Mesothelial cell of epicardium (in vitro differentiated cells): ENCODE measurements around the gene ZNF76. TPM values are rescaled to one million over a fixed set of nuclear protein-coding genes. Genes with fewer than 3 reads are reported as not detected.

Source experiments
- DNase-seq, 2 experiments: peaks; one replicate each; pipeline ENCODE4 v3.0.0; 2021; ENCODE audit warnings: low spot score in 2 of 2; ENCODE audit not compliant: unreplicated experiment in 2 of 2
- H3K27ac Mint-ChIP-seq: 2 replicates; pipeline ENCODE4 v1.8.0; 2021; ENCODE audit warnings: mixed read lengths
- H3K27me3 Mint-ChIP-seq: 2 replicates; pipeline ENCODE4 v1.8.0; 2021; ENCODE audit warnings: low read depth, mixed read lengths
- H3K36me3 Mint-ChIP-seq: 2 replicates; pipeline ENCODE4 v1.8.0; 2021; ENCODE audit warnings: mixed read lengths
- H3K4me1 Mint-ChIP-seq: 2 replicates; pipeline ENCODE4 v1.8.0; 2021; ENCODE audit warnings: mixed read lengths
- H3K4me3 Mint-ChIP-seq: 2 replicates; pipeline ENCODE4 v1.8.0; 2021; ENCODE audit warnings: mild to moderate bottlenecking, moderate library complexity, mixed read lengths
- H3K9me3 Mint-ChIP-seq: 2 replicates; pipeline ENCODE4 v1.8.0; 2021; ENCODE audit warnings: mixed read lengths
- total RNA-seq: library from RNA; stranded (reverse); gene quantifications from 3 replicates; pipeline ENCODE4 v1.2.1, GENCODE V29; 2021
- TF ChIP-seq, protein P1 (sequence below): fragments of 200-600 bp; sonication (generic); IDR thresholded peaks from one replicate; pipeline ENCODE4 v1.5.0; 2021; ENCODE audit warnings: antibody characterized with exemption; ENCODE audit not compliant: unreplicated experiment

ZNF76 gene
- total RNA-seq, 1 donor from 2014 or later = 58.3 TPM

DNA sequence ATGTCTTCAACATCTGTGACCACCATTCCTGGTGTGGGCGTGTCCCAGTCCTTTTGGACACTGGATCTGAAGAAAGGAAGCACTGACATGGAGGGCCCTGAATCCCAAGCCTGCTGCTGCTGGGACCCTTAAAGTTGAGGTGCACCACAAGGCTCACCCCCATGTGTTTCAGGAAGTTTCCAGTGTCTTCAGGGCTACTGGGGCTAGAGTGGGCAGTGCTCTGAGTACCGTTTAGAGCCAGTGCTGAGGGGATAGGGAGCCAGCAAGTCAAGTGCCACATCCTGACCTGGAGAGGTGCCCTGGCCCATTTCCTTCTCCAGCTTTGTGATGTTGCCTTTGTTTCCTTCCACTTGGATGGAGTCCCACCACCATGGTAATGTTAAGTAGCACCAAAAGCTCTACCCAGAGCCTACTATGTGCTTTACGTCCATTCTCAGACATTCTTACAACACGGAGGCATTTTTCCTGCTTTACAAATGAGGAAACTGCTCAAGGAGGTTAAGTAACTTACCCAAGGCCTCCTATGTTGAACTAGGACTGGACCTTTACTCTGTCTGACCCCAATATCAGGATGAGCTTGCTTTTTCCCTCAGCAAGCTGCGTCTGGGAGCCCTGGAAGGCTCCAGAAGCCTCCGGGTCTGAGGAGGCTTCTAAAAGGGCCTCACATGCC lies 37.5 kb downstream of the ZNF76 start:
- DNase-seq = no peak
- Mint-ChIP-seq H3K27ac (peak overlapping the region; percentile 43), H3K4me1 (peaks cover 3% of the 10 kb centered on the region), H3K27me3 (no peaks in the 10 kb centered on the region), H3K9me3 (no peaks in the 10 kb centered on the region), H3K4me3 (peak overlapping the region; percentile 57), H3K36me3 (peaks cover 6% of the 10 kb centered on the region)
- TF ChIP-seq, protein P1, sequence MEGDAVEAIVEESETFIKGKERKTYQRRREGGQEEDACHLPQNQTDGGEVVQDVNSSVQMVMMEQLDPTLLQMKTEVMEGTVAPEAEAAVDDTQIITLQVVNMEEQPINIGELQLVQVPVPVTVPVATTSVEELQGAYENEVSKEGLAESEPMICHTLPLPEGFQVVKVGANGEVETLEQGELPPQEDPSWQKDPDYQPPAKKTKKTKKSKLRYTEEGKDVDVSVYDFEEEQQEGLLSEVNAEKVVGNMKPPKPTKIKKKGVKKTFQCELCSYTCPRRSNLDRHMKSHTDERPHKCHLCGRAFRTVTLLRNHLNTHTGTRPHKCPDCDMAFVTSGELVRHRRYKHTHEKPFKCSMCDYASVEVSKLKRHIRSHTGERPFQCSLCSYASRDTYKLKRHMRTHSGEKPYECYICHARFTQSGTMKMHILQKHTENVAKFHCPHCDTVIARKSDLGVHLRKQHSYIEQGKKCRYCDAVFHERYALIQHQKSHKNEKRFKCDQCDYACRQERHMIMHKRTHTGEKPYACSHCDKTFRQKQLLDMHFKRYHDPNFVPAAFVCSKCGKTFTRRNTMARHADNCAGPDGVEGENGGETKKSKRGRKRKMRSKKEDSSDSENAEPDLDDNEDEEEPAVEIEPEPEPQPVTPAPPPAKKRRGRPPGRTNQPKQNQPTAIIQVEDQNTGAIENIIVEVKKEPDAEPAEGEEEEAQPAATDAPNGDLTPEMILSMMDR = no peak

DNA sequence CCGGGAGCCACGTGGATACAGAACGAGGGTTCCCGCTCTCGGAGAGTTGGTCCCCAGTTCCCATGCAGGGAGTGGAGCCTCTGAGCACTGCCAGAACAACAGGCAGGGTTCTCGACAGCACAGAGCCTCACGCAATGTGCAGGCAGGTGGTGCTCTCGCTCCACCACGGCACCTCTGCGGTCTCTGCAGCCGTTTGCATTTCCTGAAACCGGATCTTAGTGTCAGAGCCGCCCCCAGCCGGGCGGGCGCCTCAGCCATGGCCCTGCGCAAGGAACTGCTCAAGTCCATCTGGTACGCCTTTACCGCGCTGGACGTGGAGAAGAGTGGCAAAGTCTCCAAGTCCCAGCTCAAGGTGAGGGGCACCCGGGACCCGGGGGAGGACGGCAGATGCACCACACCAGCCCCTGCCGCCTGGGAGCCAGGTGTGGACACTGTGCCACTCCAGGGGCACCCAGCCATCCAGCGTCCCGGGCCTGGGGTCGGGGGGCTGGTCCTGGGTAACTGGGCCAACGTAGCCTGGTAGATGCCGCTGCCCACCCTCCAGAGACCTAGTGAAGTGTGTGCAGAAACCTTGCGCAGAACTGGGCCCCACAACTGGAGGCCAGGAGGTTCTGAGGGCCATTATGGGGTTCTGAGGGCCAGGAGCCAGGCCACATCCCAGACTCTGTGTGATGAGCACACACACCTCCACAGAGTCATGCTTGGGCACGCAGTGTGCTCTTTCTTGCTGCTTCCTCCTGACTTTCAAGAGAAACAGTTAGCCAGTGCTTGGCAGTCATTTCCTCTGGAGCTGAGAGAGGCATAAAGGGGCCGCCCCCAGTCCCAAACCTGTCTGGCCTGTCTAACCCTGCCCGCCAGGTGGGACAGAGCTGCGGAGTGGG lies 38.3 kb downstream of the ZNF76 start, which contains the start of gene DEF6:
Gene DEF6 (plus strand): TSS at position 218 of the 881 bp plus-strand sequence. CDS start 39 bp downstream, at position 257.
- H3K27me3 Mint-ChIP-seq = no peaks in the 10 kb centered on the region
- peaks cover 4% of the 10 kb centered on the region for H3K4me1 Mint-ChIP-seq
- H3K36me3 Mint-ChIP-seq = peaks cover 6% of the 10 kb centered on the region
- TF ChIP-seq, protein P1 = peak; percentile 50
- peak; percentile 62 to 83 for DNase-seq
- peak within 1 kb of the TSS; percentile 43 for H3K27ac Mint-ChIP-seq
- no peaks in the 10 kb centered on the region for H3K9me3 Mint-ChIP-seq
- peak within 1 kb of the TSS; percentile 57 for H3K4me3 Mint-ChIP-seq

DNA sequence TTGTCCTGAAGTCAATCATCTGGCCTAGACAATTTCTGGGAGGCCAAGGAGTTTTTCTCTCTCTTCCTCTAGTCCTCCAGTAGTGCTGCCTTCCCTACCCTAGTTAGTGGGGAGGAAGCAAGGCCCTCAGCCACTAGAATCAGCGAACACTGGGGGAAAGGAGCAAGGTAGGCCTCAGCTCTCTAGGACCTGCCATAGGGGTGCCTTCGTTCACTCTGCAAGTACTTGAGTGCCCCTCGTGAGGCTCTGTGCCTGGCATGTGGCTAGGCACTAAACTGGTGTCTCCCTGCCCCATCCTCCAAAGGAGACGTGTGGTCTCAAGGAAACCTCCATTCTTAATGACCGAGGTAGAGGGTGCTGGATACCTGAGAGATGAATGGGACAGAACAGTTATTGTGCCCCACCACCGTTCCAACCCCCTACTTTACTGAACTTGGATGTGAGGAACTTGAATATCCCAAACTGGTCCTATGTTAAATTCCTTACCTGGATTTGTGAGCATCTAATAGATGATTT lies 39.1 kb downstream of the ZNF76 start:
- no peak overlapping the region for H3K27ac Mint-ChIP-seq
- DNase-seq = no peak
- H3K4me3 Mint-ChIP-seq = no peak overlapping the region
- H3K27me3 Mint-ChIP-seq = no peaks in the 10 kb centered on the region
- peaks cover 4% of the 10 kb centered on the region for H3K36me3 Mint-ChIP-seq
- TF ChIP-seq, protein P1 = no peak
- no peaks in the 10 kb centered on the region for H3K9me3 Mint-ChIP-seq
- peaks cover 10% of the 10 kb centered on the region for H3K4me1 Mint-ChIP-seq

DNA sequence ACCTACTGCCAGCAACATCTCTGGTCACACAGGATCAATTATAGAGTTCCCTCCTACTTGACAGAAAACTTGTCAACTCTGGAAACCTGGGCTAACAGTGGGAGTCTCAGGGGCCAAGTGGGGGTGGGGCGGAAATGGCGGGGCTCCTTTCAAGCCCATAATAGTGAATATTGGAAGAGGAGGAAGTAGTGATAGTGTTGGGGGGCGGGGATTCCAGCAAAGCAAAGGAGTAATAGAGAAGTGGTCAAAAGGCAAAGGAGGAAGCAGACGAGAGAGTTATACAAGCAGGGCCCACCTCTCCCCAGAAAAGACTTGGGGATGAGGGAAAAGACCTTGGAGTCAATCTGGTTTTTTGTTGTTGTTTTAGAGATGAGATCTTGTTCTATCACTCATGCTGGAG lies 40.1 kb downstream of the ZNF76 start:
- Mint-ChIP-seq H3K9me3 (no peaks in the 10 kb centered on the region), H3K27ac (no peak overlapping the region), H3K27me3 (no peaks in the 10 kb centered on the region), H3K36me3 (no peaks in the 10 kb centered on the region), H3K4me3 (no peak overlapping the region), H3K4me1 (peaks cover 10% of the 10 kb centered on the region)
- TF ChIP-seq, protein P1 = no peak
- no peak for DNase-seq

DNA sequence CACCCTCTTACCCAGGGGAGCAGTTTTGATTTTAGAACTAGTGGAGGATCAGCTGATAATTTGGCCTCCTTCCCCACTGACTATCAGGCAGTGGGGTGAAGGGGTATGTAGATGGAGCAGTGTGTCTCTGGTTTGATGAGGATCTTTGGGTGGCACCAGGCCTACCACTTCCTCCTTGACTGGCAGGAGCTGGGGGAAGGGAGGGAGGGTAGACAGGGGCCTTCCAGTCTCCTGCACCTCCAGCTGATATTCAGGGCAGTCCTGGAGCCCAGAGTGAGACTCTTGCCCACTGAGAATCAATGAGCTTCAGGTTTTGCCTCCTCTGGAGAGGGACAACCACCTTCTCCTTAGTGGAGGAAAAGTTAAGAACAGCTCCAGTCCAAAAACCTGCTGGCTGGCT lies 41.3 kb downstream of the ZNF76 start:
- no peaks in the 10 kb centered on the region for H3K27me3 Mint-ChIP-seq
- peaks cover 10% of the 10 kb centered on the region for H3K4me1 Mint-ChIP-seq
- no peak for DNase-seq
- no peak overlapping the region for H3K4me3 Mint-ChIP-seq
- H3K27ac Mint-ChIP-seq = no peak overlapping the region
- no peaks in the 10 kb centered on the region for H3K9me3 Mint-ChIP-seq
- no peaks in the 10 kb centered on the region for H3K36me3 Mint-ChIP-seq
- TF ChIP-seq, protein P1 = no peak
